Activated CD8-positive, alpha-beta memory T cell treated with anti-CD3 and anti-CD28 coated beads, Interleukin-2, amount 50 U/mL, for 48 hours (primary cell): Measurements from ENCODE around the gene TTC28.

Experiments
- DNase-seq: peaks from one replicate; pipeline ENCODE4 v3.0.0-alpha.2; 2020

TTC28 gene

GRCh38 chr22:28029956-28030355 lies 649.7 kb downstream of the TTC28 start:
- peak; percentile 43 for DNase-seq

- DNase-seq = peak; percentile 39
Measured at GRCh38 chr22:28029201-28029948, 650.3 kb downstream of the TTC28 start.

- DNase-seq = peak; percentile 33
Measured at GRCh38 chr22:28027453-28028448, 651.9 kb downstream of the TTC28 start.

GRCh38 chr22:28025866-28026575 lies 653.6 kb downstream of the TTC28 start:
- DNase-seq = no peak

GRCh38 chr22:28025333-28025732 lies 654.3 kb downstream of the TTC28 start:
- peak; percentile 22 for DNase-seq

GRCh38 chr22:28024422-28024888 lies 655.2 kb downstream of the TTC28 start:
- DNase-seq = peak; percentile 42

- DNase-seq = peak; percentile 32
Measured at GRCh38 chr22:28023774-28024173, 655.9 kb downstream of the TTC28 start.

GRCh38 chr22:28023036-28023435 lies 656.6 kb downstream of the TTC28 start:
- DNase-seq = peak; percentile 25

- DNase-seq = peak; percentile 29
Measured at GRCh38 chr22:28021998-28022660, 657.5 kb downstream of the TTC28 start.

GRCh38 chr22:28021116-28021997 lies 658.3 kb downstream of the TTC28 start:
- DNase-seq = peak; percentile 35

GRCh38 chr22:28019881-28020861 lies 659.5 kb downstream of the TTC28 start:
- DNase-seq = peak; percentile 87

- DNase-seq = peak; percentile 40
Measured at GRCh38 chr22:28019360-28019759, 660.3 kb downstream of the TTC28 start.

GRCh38 chr22:28018461-28018927 lies 661.1 kb downstream of the TTC28 start:
- peak; percentile 46 for DNase-seq

GRCh38 chr22:28017859-28018258 lies 661.8 kb downstream of the TTC28 start:
- DNase-seq = peak; percentile 39

- peak; percentile 3 for DNase-seq
Measured at GRCh38 chr22:28017558-28017820, 662.2 kb downstream of the TTC28 start.

GRCh38 chr22:28016781-28017557 lies 662.7 kb downstream of the TTC28 start:
- peak; percentile 30 for DNase-seq

- no peak for DNase-seq
Measured at GRCh38 chr22:28015676-28016601, 663.7 kb downstream of the TTC28 start.

GRCh38 chr22:28015046-28015425 lies 664.6 kb downstream of the TTC28 start:
- no peak for DNase-seq
